Stimulated activated CD8-positive, alpha-beta memory T cell treated with anti-CD3 and anti-CD28 coated beads, Interleukin-12 subunit alpha, Interleukin-12 subunit beta, amount 100 ng/mL, for 4 hours (primary cell): ENCODE measurements around the gene LSM14B.
A peak's percentile ranks its signal among the peaks of the same experiment; 100 is the strongest.
"Not testable (repeated sequence)": the region's sequence is repeated elsewhere in the genome, so short reads cannot be mapped to it uniquely, and the experiment has no call there.

Experiments used
- DNase-seq: peaks from one replicate; pipeline ENCODE4 v3.0.0-alpha.2; 2020; ENCODE audit warnings: low read depth

LSM14B gene

GRCh38 chr20:62147528-62147927 is 25.3 kb downstream of the LSM14B start:
- DNase-seq, result no peak

DNA sequence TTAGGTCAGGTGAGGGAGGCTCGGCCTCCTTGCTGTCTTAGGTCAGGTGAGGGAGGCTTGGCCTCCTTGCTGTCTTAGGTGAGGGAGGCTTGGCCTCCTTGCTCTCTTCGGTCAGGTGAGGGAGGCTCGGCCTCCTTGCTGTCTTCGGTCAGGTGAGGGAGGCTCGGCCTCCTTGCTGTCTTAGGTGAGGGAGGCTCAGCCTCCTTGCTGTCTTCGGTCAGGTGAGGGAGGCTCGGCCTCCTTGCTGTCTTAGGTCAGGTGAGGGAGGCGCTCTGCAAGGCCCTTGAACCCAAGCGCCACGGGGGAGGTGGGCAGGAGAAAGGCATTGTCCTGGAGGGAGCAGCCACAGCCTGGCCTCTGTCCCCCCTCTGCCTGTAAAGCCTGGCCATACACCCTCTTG is 26.1 kb downstream of the LSM14B start:
- DNase-seq, result not testable (repeated sequence)

DNA sequence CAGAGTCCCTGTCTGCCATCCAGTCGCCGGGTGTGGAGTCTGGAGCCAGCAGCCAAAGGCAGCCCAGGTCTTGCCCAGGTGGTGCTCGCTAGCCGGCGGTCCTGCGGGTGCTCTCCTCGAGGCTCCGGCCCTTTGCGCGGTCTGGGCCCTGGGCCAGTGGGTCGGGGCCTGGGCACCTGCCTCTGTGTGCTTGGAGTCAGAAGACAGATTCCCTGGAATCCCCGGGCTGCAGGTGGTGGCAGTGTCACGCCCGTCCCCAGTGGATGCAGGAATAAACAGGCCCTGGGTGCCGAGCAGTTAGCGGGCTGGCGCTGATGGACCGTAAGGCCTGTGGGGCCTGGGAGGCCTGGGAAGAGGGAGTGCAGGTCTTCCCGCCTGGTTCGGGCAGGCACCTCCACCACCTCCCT is 26.6 kb downstream of the LSM14B start:
- no peak for DNase-seq

DNA sequence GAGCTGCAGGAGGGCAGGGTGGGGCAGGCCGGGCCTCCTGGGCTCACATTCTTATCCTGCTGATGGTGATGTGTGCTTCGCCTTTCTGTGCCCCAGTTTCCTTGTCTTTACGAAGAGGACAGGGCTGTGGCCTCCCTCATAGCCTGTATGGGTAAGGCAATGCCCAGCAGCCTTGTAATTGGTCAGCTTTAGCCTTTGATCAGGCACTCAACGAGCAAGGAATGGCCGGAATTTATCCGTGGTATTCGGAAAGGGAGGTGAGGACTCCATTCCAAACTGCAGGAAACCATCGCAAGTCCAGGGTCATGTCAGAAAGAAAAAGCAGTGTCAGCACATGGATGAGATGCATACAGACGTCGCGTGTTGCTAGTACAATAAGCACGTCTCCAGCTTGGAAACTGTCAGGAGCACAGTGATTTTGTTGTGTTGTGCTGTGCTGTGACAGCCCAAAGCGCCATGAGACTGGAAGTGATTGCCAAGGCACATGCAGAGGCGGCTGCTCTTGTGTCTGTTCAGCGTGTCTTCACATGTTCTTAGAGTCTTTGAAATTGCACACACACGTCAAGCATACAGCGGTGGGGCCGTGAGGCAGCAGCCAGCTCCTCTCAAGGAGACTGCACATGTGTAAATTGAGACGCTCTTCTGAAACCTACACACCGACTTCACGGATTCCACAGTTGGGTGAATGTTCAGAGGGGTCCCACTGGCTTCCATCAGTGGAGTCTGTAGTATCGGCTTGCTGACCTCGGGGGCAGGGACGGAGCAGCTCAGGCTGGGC is 27.4 kb downstream of the LSM14B start:
- no peak for DNase-seq

DNA sequence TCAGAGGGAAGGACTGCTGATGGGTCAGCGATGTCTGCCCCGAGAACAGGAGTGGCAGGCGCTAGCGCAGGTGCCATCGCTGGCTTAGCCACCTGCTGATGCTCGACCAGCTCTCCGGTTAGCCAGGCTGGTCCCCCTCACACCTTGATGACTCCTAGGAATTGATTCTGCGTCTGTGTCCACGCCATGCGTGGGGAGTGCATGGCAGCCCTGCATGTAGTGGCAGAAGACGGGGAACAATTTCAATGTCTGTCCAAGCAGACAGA is 28.0 kb downstream of the LSM14B start:
- DNase-seq, result no peak

DNA sequence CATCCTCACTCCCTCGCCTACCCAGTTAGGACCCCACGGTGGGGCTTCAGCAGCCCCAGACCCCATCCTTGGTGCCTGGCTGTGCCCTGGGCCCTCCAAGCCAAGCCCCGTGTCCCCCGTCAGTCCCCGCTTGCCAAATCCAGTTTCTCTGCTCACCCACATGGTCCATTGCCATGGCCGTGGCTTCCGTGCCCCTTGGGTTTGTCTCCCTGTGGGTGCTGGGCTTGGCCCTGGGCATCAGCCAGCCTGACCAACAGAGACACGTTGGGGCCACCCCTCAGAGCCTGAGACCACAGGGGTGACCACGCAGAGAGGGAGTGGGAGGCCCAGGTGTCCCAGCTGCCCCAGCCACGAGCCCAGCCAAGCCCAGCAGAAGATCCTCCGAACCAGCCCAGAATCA is 28.9 kb downstream of the LSM14B start:
- DNase-seq, result no peak

DNA sequence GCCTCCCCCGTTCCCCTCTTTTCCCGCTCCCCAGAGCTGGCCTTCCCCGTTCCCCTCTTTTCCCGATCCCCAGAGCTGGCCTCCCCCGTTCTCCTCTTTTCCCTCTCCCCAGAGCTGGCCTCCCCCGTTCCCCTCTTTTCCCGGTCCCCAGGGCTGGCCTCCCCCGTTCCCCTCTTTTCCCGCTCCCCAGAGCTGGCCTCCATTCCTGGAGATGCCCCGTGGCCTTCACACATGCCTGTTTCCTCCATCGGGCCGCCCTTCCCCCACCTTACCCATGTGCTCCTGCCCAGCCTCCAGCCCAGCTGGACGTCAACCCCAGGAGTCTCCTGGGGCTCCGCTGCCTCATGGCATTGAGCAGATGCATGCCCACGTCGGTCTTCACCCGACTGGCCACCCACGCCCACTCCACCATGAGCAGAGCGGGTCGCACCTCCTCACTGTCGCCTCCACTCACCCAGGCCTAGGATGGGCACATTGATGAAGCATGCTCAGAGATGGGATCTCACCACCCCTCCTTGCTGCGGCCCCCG is 29.6 kb downstream of the LSM14B start:
- no peak for DNase-seq

- DNase-seq, result no peak
Observed at GRCh38 chr20:62155428-62156253, 33.4 kb downstream of the LSM14B start.

DNA sequence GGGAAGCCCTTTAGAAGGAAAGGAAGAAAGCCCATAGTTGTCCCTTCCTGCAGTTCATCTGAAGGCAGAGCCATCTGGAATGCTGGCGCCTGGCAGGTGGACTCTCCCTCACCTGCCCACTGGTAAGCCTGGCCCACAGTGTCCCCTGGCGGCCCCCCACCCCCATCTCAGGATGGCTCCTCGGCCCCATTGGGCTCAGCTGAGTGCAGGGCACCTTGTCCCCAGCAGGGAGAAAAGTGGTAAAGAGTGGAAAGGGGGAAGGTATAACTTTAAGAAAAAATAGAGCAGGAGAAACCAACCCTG is 33.9 kb downstream of the LSM14B start:
- no peak for DNase-seq

GRCh38 chr20:62156592-62157386 is 34.5 kb downstream of the LSM14B start:
- peak; percentile 39 for DNase-seq

- no peak for DNase-seq
Observed at GRCh38 chr20:62157387-62158087, 35.3 kb downstream of the LSM14B start.

GRCh38 chr20:62158088-62158400 is 35.8 kb downstream of the LSM14B start:
- DNase-seq, result no peak

DNA sequence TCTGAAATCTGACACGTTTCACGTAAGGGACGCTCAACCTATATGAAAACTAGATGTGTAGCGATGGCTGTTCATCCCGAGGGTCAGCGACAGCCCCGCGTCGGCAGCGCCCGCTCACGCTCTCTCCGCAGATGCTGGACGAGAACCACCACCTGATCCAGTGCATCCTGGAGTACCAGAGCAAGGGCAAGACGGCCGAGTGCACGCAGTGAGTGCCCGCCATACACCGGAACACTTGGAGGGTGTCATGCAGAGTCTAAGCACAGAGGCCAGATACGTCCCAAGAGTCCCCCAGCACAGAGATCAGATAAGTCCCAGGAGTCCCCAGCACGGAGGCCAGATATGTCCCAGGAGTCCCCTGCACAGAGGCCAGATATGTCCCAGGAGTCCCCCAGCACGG is 36.3 kb downstream of the LSM14B start:
- DNase-seq, result no peak

DNA sequence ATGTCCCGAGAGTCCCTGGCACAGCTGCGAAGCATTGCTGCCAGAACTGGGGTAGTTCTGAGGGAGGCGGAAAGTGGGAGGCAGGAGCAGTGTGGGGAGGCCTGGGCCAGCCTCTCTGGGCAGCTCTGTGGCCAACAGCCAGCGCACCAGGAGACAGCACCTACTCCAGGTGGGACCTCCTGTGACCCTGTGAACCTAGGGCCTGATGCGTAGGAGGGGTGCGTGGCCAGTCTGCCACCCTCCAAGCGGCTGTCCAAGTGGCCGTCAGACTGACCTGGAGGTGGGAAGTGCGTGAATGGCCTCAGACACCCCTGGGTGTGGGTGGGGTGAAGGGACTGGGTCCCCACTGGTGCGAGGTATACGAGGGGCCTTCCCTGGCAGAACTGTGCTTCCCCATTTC is 36.8 kb downstream of the LSM14B start:
- DNase-seq, result no peak

DNA sequence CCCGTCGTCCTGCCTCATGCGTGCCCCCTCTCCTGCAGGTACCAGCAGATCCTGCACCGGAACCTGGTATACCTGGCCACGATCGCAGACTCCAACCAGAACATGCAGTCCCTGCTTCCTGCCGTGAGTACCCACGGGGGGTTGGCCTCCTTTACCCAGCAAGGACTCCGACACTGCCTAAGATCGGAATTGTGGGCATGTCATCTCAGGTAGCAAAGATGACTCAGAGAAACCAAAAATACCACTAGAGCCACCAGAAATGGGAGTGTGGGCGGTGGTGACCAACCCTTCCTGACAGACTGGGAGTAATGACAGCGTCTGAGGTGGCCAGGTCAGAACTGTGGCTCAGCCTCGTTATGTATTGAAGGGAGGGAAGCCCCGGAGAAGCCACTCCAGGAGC is 37.6 kb downstream of the LSM14B start:
- peak; percentile 24 for DNase-seq

GRCh38 chr20:62160253-62160652 is 38.0 kb downstream of the LSM14B start:
- no peak for DNase-seq

- DNase-seq, result no peak
Observed at GRCh38 chr20:62160876-62161275, 38.6 kb downstream of the LSM14B start.

GRCh38 chr20:62161347-62161746 is 39.1 kb downstream of the LSM14B start:
- DNase-seq, result no peak

DNA sequence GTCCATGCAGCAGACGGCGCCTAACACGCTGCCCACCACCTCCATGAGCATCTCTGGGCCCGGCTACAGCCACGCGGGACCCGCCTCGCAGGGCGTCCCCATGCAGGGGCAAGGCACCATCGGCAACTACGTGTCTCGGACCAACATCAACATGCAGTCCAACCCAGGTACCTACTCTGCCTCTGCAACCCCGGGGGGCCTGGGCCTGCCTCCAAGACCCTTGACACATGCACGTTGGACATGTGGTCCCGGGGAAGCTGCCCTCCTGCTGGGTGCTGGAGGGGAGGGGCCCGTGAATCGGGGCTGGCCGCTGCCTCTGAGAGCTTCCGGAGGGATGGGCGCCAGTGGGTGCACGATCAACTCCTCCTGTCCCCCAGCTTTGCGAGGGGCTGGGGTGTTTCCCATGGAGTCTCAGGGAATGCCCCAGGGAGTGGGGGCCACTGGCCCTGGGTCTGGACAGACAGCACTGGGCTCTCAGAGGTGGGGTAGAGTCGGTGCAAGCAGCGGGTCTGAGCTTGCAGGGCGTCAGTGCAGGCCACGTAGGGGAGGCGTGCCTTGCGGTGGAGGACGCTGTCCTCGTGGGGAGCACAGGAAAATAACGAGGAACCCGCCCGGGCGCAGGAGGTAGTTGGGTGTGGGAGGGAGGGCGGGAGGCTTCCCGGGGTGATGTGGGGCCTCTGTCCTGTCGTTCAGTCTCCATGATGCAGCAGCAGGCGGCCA is 40.6 kb downstream of the LSM14B start:
- DNase-seq, result no peak

DNA sequence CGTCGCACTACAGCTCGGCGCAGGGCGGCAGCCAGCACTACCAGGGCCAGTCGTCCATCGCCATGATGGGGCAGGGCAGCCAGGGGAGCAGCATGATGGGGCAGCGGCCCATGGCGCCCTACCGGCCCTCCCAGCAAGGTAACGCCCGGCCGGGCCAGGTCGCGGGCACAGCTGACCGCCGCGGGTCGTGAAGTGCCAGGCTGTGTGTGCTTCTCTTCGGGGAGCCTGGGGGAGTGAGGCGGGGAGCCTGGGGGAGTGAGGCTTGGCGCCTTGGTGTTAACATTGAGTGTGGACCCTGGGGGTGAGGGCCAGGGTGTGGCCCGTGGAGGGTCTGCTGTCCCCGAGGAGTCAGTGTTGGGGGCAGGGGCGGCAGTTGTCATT is 41.2 kb downstream of the LSM14B start:
- DNase-seq, result no peak

GRCh38 chr20:62163986-62164762 is 41.9 kb downstream of the LSM14B start:
- no peak for DNase-seq
